Ovary (tissue), 3 donors: ENCODE results near the gene CCDC40.

Experiments
- CTCF ChIP-seq, 3 donors: fragments of 450-650 bp in 2 of 3; fragments of 200-600 bp in 1 of 3; IDR thresholded peaks; one replicate each; pipeline versions ENCODE4 v1.5.1 to v1.8.0; 2016 to 2022; ENCODE audit warnings: antibody characterized with exemption in 3 of 3, mild to moderate bottlenecking in 1 of 3
- EP300 ChIP-seq: sonication (generic); formaldehyde crosslinking; IDR thresholded peaks from one replicate; pipeline ENCODE4 v1.6.1; 2017; ENCODE audit warnings: antibody characterized with exemption
- donor health status: DM: no; HTN: no; CAD: no.

GRCh38 chr17:80063830-80064585, 27.6 kb downstream of the CCDC40 start:
- TF ChIP-seq CTCF (IDR thresholded peaks at IDR 0.05) (no peak), EP300 (no peak)
